Astrocyte (in vitro differentiated cells and primary cell): Measurements from ENCODE around the gene ESPL1. TPM values are rescaled to one million over a fixed set of nuclear protein-coding genes. Genes with fewer than 3 reads are reported as not detected.
A peak's percentile ranks its signal among the peaks of the same experiment; 100 is the strongest.

Experiments used
- DNase-seq: peaks from one replicate; pipeline ENCODE4 v3.0.0-alpha.2; 2010; ENCODE audit warnings: low read depth
- FAIRE-seq: peaks from 2 replicates; lab custom pipeline; 2011; peaks lifted over from hg19 to GRCh38; lab: Jason Lieb, UNC
- H2AFZ ChIP-seq: 2 replicates; pipeline ENCODE4 v1.6.0; 2012; ENCODE audit warnings: low read depth, low read length, inconsistent platforms
- H3K27ac ChIP-seq: 2 replicates; pipeline ENCODE4 v1.5.1; 2011; ENCODE audit warnings: low read depth, low read length, inconsistent platforms
- H3K27me3 ChIP-seq: 2 replicates; pipeline ENCODE4 v1.6.0; 2011; ENCODE audit warnings: low read length, inconsistent platforms; ENCODE audit not compliant: insufficient read depth
- H3K36me3 ChIP-seq: 2 replicates; pipeline ENCODE4 v1.5.1; 2011; ENCODE audit warnings: low read length, inconsistent platforms; ENCODE audit not compliant: insufficient read depth
- H3K4me1 ChIP-seq: 2 replicates; pipeline ENCODE4 v1.5.1; 2011; ENCODE audit warnings: low read length, inconsistent platforms; ENCODE audit not compliant: insufficient read depth
- H3K4me2 ChIP-seq: 2 replicates; pipeline ENCODE4 v1.6.0; 2012; ENCODE audit warnings: low read length, inconsistent platforms
- H3K4me3 ChIP-seq: 2 replicates; pipeline ENCODE4 v1.5.1; 2011; ENCODE audit warnings: low read depth, mild to moderate bottlenecking, low read length, inconsistent platforms; ENCODE audit not compliant: insufficient read depth
- H3K79me2 ChIP-seq: 2 replicates; pipeline ENCODE4 v1.6.0; 2012; ENCODE audit warnings: mild to moderate bottlenecking, low read length, inconsistent platforms; ENCODE audit not compliant: insufficient read depth
- H3K9ac ChIP-seq: 2 replicates; pipeline ENCODE4 v1.6.0; 2012; ENCODE audit warnings: mild to moderate bottlenecking, low read length, inconsistent platforms
- H3K9me3 ChIP-seq: 2 replicates; pipeline ENCODE4 v1.5.1; 2012; ENCODE audit warnings: low read depth, mild to moderate bottlenecking, low read length, inconsistent platforms; ENCODE audit not compliant: insufficient read depth
- H4K20me1 ChIP-seq: 2 replicates; pipeline ENCODE4 v1.6.0; 2012; ENCODE audit warnings: low read length, inconsistent platforms; ENCODE audit not compliant: insufficient read depth
- H3K27ac Mint-ChIP-seq: one replicate; pipeline ENCODE4 v1.8.0; 2021; ENCODE audit warnings: mild to moderate bottlenecking, mixed read lengths; ENCODE audit not compliant: unreplicated experiment
- H3K27me3 Mint-ChIP-seq: one replicate; pipeline ENCODE4 v1.8.0; 2021; ENCODE audit warnings: low read depth, mixed read lengths; ENCODE audit not compliant: unreplicated experiment
- H3K36me3 Mint-ChIP-seq: one replicate; pipeline ENCODE4 v1.8.0; 2021; ENCODE audit warnings: low read depth, mixed read lengths; ENCODE audit not compliant: unreplicated experiment
- H3K4me1 Mint-ChIP-seq: one replicate; pipeline ENCODE4 v1.8.0; 2021; ENCODE audit warnings: low read depth, mixed read lengths; ENCODE audit not compliant: unreplicated experiment
- H3K4me3 Mint-ChIP-seq: one replicate; pipeline ENCODE4 v1.8.0; 2021; ENCODE audit warnings: mild to moderate bottlenecking, moderate library complexity, mixed read lengths; ENCODE audit not compliant: unreplicated experiment
- H3K9me3 Mint-ChIP-seq: one replicate; pipeline ENCODE4 v1.8.0; 2021; ENCODE audit warnings: mild to moderate bottlenecking, mixed read lengths; ENCODE audit not compliant: unreplicated experiment
- EZH2 ChIP-seq: IDR thresholded peaks from 2 replicates; pipeline ENCODE4 v1.6.1; 2012; ENCODE audit warnings: mild to moderate bottlenecking, low read length, inconsistent platforms; ENCODE audit not compliant: insufficient read depth
- total RNA-seq: library from RNA; stranded (reverse); gene quantifications from 2 replicates; pipeline ENCODE4 v1.2.1, GENCODE V29; 2021
- TF ChIP-seq, protein P1 (sequence below): IDR thresholded peaks from 2 replicates; pipeline ENCODE4 v1.5.1; 2011; ENCODE audit warnings: low read depth, mild to moderate bottlenecking, inconsistent platforms, low read length, moderate library complexity; ENCODE audit not compliant: insufficient read depth

The ESPL1 gene
- total RNA-seq, 1 donor from 2014 or later, result 2.0 TPM

DNA sequence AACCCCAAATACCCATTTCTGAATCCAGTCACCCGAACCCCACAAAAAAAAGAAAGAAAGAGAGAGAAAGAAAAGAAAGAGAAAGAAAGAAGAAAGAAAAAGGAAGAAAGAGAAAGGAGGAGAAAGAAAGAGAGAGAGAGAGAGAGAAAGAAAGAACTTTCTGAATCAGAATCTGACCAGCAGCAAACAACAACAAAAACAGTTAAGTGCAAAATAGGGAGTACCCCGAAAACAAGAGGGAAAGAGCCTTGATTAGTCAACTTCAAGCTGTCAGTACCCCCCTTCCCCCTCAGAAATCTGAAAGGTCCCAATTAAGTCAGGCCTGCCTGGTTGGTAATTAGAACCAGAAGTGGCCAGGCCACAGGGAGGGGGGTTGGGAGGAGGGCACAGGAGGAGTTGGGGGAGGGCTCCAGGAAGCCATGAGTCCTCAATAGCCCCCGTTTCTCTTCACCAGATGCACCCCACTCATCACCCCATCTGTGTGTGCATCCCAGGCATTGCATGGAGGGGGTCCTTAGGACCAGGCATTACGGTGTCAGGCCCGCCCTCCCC lies 45.9 kb upstream of the ESPL1 start:
- Histone ChIP-seq H3K4me1 (peaks cover 55% of the 10 kb centered on the region), H3K4me3 (no peak overlapping the region), H2AFZ (no peak overlapping the region), H3K27ac (no peak overlapping the region), H3K9me3 (no peaks in the 10 kb centered on the region), H4K20me1 (peaks cover 13% of the 10 kb centered on the region), H3K9ac (peak overlapping the region; percentile 34), H3K36me3 (no peaks in the 10 kb centered on the region), H3K27me3 (no peaks in the 10 kb centered on the region), H3K79me2 (peaks cover 21% of the 10 kb centered on the region), H3K4me2 (peak overlapping the region; percentile 100)
- Mint-ChIP-seq H3K9me3 (no peaks in the 10 kb centered on the region), H3K27me3 (no peaks in the 10 kb centered on the region), H3K4me3 (peak overlapping the region; percentile 78), H3K36me3 (peaks cover 7% of the 10 kb centered on the region), H3K4me1 (peaks cover 46% of the 10 kb centered on the region), H3K27ac (peak overlapping the region; percentile 84)
- TF ChIP-seq EZH2, result no peak
- TF ChIP-seq, protein P1, sequence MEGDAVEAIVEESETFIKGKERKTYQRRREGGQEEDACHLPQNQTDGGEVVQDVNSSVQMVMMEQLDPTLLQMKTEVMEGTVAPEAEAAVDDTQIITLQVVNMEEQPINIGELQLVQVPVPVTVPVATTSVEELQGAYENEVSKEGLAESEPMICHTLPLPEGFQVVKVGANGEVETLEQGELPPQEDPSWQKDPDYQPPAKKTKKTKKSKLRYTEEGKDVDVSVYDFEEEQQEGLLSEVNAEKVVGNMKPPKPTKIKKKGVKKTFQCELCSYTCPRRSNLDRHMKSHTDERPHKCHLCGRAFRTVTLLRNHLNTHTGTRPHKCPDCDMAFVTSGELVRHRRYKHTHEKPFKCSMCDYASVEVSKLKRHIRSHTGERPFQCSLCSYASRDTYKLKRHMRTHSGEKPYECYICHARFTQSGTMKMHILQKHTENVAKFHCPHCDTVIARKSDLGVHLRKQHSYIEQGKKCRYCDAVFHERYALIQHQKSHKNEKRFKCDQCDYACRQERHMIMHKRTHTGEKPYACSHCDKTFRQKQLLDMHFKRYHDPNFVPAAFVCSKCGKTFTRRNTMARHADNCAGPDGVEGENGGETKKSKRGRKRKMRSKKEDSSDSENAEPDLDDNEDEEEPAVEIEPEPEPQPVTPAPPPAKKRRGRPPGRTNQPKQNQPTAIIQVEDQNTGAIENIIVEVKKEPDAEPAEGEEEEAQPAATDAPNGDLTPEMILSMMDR, result no peak
- FAIRE-seq (no peak), DNase-seq (no peak)

DNA sequence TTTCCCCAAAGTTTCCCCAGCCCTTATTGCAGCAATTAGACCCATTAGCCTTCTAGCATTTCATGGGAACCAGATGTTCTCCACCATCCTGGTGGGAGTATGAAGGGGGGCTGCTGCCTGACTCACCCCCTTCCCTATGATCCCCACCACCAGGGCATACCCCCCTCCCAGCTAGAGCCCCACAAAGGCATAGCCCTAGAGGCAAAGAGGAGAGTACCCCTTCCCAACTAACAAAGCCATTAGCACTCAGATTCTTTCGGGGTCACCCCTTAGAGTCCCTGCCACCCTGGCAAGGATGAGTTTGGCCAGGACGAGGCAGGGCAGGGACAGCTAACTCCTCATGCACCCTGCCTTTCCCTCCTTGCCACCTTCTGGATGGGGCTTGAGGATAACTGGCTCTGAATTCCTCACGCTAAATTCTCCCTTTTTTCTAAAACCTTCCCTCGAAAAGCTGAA lies 45.3 kb upstream of the ESPL1 start:
- no peaks in the 10 kb centered on the region for H3K27me3 ChIP-seq
- peaks cover 49% of the 10 kb centered on the region for H3K4me1 ChIP-seq
- Mint-ChIP-seq H3K9me3 (no peaks in the 10 kb centered on the region), H3K4me3 (no peak overlapping the region), H3K27ac (peak overlapping the region; percentile 81), H3K27me3 (no peaks in the 10 kb centered on the region), H3K36me3 (peaks cover 7% of the 10 kb centered on the region), H3K4me1 (peaks cover 44% of the 10 kb centered on the region)
- FAIRE-seq (no peak), DNase-seq (no peak)
- H3K4me2 ChIP-seq, result peak overlapping the region; percentile 100
- H2AFZ ChIP-seq, result no peak overlapping the region
- H3K9me3 ChIP-seq, result no peaks in the 10 kb centered on the region
- peak overlapping the region; percentile 40 for H3K9ac ChIP-seq
- H4K20me1 ChIP-seq, result peaks cover 11% of the 10 kb centered on the region
- H3K4me3 ChIP-seq, result no peak overlapping the region
- peaks cover 15% of the 10 kb centered on the region for H3K79me2 ChIP-seq
- H3K36me3 ChIP-seq, result no peaks in the 10 kb centered on the region
- H3K27ac ChIP-seq, result no peak overlapping the region
- TF ChIP-seq EZH2, result no peak
- TF ChIP-seq, protein P1, result no peak

DNA sequence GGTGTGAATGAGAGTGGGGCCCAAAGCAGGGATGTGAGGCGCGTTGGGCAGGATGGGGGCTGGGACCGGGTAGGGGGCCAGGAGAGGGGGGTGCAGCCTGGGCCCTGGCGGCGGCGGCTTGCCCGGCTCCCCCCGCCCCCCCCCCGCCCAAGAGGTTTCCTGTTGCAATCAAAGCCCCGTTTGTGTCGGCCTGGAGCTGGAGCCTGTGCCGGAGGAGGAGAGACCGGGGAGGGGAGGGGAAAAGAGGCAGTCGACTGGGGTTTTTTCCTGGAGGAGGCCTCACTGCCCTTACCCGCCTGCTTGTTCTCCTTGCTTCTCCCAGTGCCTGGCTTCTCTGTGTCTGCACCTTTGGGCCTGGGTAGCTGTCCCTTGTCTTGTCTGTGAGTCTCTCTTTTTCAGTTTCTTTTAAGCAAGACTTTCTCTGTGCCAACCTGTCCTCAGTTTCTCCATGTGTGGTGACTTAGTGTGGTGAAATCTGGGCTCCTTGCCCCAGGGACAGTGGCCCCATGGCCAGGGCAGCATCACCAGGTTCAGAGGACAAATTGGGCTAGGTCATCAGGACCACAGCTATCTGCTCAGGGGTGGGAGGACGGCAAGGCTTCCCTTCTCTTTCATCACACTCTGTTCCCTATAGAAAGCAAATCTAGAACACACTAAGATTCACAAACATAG lies 44.6 kb upstream of the ESPL1 start:
- H3K79me2 ChIP-seq, result peaks cover 8% of the 10 kb centered on the region
- H3K4me3 Mint-ChIP-seq, result no peak overlapping the region
- no peak for TF ChIP-seq EZH2
- TF ChIP-seq, protein P1, result no peak
- H3K27me3 Mint-ChIP-seq, result no peaks in the 10 kb centered on the region
- H2AFZ ChIP-seq, result peak overlapping the region; percentile 59
- peak overlapping the region; percentile 100 for H3K4me2 ChIP-seq
- H3K4me1 Mint-ChIP-seq, result peaks cover 37% of the 10 kb centered on the region
- H3K36me3 Mint-ChIP-seq, result peaks cover 7% of the 10 kb centered on the region
- no peak for FAIRE-seq
- H3K4me1 ChIP-seq, result peaks cover 44% of the 10 kb centered on the region
- no peaks in the 10 kb centered on the region for H3K9me3 Mint-ChIP-seq
- H3K27ac ChIP-seq, result no peak overlapping the region
- H3K36me3 ChIP-seq, result no peaks in the 10 kb centered on the region
- H4K20me1 ChIP-seq, result peaks cover 5% of the 10 kb centered on the region
- H3K9ac ChIP-seq, result peak overlapping the region; percentile 40
- H3K9me3 ChIP-seq, result no peaks in the 10 kb centered on the region
- DNase-seq, result peak; percentile 45
- no peaks in the 10 kb centered on the region for H3K27me3 ChIP-seq
- H3K27ac Mint-ChIP-seq, result peak overlapping the region; percentile 82
- no peak overlapping the region for H3K4me3 ChIP-seq
